ENCODE data around the gene SPINDOC.

Gene SPINDOC

DNA sequence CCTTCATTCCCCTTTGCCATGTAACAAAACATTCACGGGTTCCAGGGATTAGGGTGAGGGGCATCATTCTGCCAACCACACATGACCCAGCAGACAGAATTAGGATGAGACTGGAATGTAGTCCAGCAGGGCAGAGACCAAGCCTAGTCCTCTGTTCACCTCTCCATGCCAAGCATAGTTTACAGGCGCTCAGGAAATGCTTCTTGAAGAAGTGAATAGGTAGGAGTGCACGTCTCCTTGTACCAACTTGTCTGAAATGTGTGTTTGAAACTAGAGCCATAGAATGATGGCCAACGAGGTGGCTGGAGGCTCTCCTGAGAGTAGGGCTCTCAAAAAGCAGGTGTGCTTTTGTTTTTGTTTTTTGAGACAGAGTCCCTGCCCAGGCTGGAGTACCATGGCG is 8.2 kb downstream of the SPINDOC start:
- Histone ChIP-seq H3K27me3 (ENCODE audit: control insufficient read depth, insufficient read depth, low read length) (no peaks in the 10 kb centered on the region), H3K9ac (ENCODE audit: low read length) (no peak overlapping the region), H3K4me1 (ENCODE audit: control insufficient read depth, insufficient read depth, low read length) (no peaks in the 10 kb centered on the region), H3K9me3 (ENCODE audit: control insufficient read depth, low read length) (no peaks in the 10 kb centered on the region), H3K4me3 (ENCODE audit: low read length) (no peak overlapping the region), H3K36me3 (ENCODE audit: control insufficient read depth, insufficient read depth, low read length) (no peaks in the 10 kb centered on the region)

DNA sequence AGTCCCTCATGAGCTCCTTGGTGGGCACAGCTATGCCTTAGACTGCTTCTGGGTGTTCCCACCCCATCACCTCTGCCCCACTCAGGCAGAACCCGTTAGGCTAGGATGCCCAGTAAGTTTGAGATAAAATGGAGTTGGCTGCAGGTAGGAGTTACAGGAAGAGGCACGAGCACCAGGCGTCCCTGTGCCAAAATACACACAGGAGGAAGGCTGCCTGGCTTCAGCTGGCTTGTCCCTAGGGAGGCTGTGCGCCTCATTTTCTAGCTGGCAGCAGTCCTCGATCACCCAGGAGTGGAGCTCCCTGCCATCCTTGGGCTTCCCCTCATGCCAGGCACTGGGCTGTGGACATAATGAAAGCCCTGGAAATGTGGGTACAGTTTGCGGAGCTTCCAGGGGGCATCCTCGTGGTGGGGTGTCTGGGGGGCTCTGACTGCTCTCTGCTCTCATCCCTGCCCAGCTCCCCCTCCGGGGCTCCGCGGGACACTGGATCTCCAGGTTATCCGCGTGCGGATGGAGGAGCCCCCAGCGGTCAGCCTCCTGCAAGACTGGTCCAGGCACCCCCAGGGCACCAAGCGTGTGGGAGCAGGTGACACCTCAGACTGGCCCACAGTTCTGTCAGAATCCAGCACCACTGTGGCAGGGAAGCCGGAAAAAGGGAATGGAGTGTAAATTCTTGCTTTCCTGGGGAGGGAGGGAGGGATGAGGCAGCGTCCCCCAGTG is 13.4 kb downstream of the SPINDOC start:
- no peaks in the 10 kb centered on the region for H3K36me3 ChIP-seq (ENCODE audit: control insufficient read depth, insufficient read depth, low read length)
- H3K9ac ChIP-seq (ENCODE audit: low read length): no peak overlapping the region
- H3K27me3 ChIP-seq (ENCODE audit: control insufficient read depth, insufficient read depth, low read length): no peaks in the 10 kb centered on the region
- no peaks in the 10 kb centered on the region for H3K4me1 ChIP-seq (ENCODE audit: control insufficient read depth, insufficient read depth, low read length)
- no peak overlapping the region for H3K4me3 ChIP-seq (ENCODE audit: low read length)
- H3K9me3 ChIP-seq (ENCODE audit: control insufficient read depth, low read length): no peaks in the 10 kb centered on the region

DNA sequence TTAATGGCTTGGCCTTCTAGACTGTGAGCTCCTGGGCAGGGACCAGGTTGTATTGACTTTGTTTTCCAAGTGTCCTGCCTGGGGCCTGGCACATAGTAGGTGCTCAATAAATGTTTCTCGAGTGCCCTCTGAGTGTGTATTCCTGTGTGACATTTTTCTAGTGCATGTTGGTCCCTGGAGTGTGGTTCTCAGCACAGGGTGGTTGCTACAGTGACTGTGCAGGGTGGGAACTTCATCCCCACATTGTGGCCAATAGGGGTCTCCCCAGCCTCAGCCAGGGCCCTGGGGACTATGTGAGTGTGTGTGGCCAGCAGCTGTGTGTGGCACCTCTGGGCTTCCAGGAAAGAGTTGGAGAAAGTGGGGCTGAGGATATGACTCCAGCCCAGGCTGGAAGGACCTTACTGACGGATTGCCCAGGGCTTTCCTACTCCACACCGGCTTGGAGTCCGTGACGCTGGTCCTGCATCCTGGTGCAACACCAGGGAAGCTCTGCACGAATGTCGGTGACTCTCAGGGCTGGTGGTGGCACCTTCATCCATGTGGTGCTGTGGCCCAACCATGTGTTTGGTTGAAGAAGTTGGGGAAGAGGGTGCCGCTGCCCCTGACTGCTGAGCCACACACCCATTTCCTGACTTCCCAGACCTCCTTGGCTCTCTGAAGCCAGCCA is 16.7 kb downstream of the SPINDOC start:
- H3K4me3 ChIP-seq (ENCODE audit: low read length): no peak overlapping the region
- no peaks in the 10 kb centered on the region for H3K9me3 ChIP-seq (ENCODE audit: control insufficient read depth, low read length)
- H3K4me1 ChIP-seq (ENCODE audit: control insufficient read depth, insufficient read depth, low read length): no peaks in the 10 kb centered on the region
- H3K9ac ChIP-seq (ENCODE audit: low read length): no peak overlapping the region
- H3K36me3 ChIP-seq (ENCODE audit: control insufficient read depth, insufficient read depth, low read length): no peaks in the 10 kb centered on the region
- H3K27me3 ChIP-seq (ENCODE audit: control insufficient read depth, insufficient read depth, low read length): no peaks in the 10 kb centered on the region

DNA sequence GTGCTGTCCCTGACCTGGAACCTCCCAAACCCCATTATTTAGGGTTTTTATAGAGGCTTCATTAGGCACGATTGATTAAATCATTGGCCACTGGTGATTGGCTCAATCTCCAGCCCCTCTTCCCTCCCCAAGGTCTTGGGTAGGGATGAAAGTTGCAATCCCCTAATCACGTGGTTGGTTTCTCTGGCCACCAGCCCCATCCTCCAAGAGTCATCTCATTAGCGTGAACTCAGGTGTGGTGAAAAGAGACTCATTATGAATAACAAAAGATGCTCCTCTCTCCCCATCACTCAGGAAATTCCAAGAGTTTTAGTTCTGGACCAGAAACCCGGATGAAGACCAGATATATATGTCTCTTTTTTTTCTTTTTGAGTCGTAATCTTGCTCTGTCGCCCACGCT is 18.1 kb downstream of the SPINDOC start:
- Histone ChIP-seq H3K4me1 (ENCODE audit: control insufficient read depth, insufficient read depth, low read length) (no peaks in the 10 kb centered on the region), H3K9me3 (ENCODE audit: control insufficient read depth, low read length) (no peaks in the 10 kb centered on the region), H3K27me3 (ENCODE audit: control insufficient read depth, insufficient read depth, low read length) (no peaks in the 10 kb centered on the region), H3K36me3 (ENCODE audit: control insufficient read depth, insufficient read depth, low read length) (no peaks in the 10 kb centered on the region), H3K9ac (ENCODE audit: low read length) (no peak overlapping the region), H3K4me3 (ENCODE audit: low read length) (no peak overlapping the region)

DNA sequence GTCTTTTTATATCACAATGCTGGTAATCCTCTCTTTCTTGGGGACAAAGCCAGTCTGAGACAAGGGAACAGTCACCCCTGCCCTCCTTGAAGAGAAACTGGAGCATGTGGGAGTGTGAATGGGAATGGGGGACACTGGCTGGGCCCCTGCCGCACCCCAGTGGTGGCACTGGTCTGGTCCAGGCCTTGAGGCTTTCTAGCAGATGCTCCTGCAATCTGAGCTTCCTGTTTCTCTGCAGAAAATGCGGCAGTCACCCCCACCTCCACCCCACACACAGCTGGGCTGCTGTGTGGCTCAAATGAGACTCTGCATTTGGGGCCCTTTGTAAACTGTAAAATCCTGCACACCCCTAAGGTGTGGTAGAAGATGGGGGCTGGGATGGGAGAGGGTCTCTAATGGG is 19.1 kb downstream of the SPINDOC start:
- no peak overlapping the region for H3K4me3 ChIP-seq (ENCODE audit: low read length)
- H3K9me3 ChIP-seq (ENCODE audit: control insufficient read depth, low read length): no peaks in the 10 kb centered on the region
- no peak overlapping the region for H3K9ac ChIP-seq (ENCODE audit: low read length)
- peaks cover 2% of the 10 kb centered on the region for H3K4me1 ChIP-seq (ENCODE audit: control insufficient read depth, insufficient read depth, low read length)
- no peaks in the 10 kb centered on the region for H3K27me3 ChIP-seq (ENCODE audit: control insufficient read depth, insufficient read depth, low read length)
- no peaks in the 10 kb centered on the region for H3K36me3 ChIP-seq (ENCODE audit: control insufficient read depth, insufficient read depth, low read length)

DNA sequence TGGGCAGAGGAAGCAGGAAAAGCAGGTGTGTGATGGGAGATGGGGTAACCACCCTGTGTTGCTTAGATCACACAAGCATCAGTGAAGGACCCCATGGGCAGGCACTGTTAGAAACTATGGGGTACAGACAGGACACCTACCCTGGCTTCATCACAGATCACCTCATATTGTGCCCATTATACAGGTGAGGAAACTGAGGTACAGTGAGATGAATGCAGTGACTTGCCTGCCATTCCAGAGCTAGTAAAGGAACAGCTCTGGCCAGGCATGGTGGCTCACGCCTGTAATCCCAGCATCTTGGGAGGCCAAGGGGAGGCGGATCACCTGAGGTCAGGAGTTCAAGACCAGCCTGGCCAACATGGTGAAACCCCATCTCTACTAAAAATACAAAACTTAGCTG is 19.8 kb downstream of the SPINDOC start:
- Histone ChIP-seq H3K36me3 (ENCODE audit: control insufficient read depth, insufficient read depth, low read length) (no peaks in the 10 kb centered on the region), H3K9me3 (ENCODE audit: control insufficient read depth, low read length) (no peaks in the 10 kb centered on the region)

DNA sequence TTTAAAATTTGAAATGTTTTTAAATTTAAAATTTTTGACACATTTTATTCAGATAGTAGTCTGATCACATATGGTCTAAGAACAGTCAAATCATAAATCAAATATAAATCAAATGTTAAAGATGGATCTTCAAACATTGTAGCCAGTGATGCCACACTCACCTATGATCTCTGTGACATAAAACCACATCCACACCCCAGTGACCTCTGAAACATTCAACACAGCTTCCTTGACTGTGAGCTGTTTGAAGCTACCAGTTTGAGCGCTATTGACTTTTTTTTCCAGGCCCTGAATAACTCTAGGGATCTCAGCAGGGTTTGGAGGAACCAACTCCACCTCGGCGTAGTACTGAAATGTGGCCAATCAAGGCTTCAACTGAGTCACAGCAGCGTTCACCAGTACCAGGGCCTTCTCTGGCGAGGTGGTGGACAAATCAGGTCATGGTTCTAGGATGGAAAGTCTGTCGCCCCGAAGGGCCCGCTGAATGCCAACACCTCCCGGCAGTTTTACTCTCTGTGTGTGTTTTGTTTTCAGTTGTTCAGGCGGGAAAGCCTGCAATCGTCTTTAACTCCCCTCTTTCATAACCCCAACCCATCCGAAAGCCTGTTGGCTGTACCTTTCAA is 21.4 kb downstream of the SPINDOC start:
- H3K9me3 ChIP-seq (ENCODE audit: control insufficient read depth, low read length): no peaks in the 10 kb centered on the region

More for the DNA sequence above, 19.8 kb downstream of the SPINDOC start:
- no peak overlapping the region for H3K4me3 ChIP-seq (ENCODE audit: low read length)
- peaks cover 9% of the 10 kb centered on the region for H3K4me1 ChIP-seq (ENCODE audit: control insufficient read depth, insufficient read depth, low read length)
- no peak overlapping the region for H3K9ac ChIP-seq (ENCODE audit: low read length)
- H3K27me3 ChIP-seq (ENCODE audit: control insufficient read depth, insufficient read depth, low read length): no peaks in the 10 kb centered on the region

DNA sequence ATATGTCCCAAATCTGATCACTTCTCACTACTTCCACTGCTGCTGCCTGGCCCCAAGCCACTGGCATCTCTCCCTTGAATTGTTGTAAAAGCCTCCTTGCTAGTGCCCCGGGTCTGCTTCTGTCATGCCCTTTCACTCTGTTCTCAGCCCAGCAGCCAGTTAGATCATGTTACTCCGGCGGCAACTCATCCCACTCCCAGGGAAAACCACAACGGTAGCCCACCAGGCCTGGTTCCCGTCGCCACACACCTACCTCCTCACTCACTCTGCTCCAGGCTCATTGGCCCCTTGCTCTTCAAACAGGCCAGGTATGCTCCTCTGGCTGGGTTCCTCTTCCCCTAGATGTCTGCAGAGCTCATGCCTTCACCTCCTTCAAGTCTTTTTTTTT is 21.9 kb downstream of the SPINDOC start:
- no peaks in the 10 kb centered on the region for H3K36me3 ChIP-seq (ENCODE audit: control insufficient read depth, insufficient read depth, low read length)
- H3K27me3 ChIP-seq (ENCODE audit: control insufficient read depth, insufficient read depth, low read length): no peaks in the 10 kb centered on the region
- H3K4me3 ChIP-seq (ENCODE audit: low read length): no peak overlapping the region
- no peak overlapping the region for H3K9ac ChIP-seq (ENCODE audit: low read length)
- H3K9me3 ChIP-seq (ENCODE audit: control insufficient read depth, low read length): no peaks in the 10 kb centered on the region
- H3K4me1 ChIP-seq (ENCODE audit: control insufficient read depth, insufficient read depth, low read length): peaks cover 14% of the 10 kb centered on the region

More for the DNA sequence above, 21.4 kb downstream of the SPINDOC start:
- Histone ChIP-seq H3K27me3 (ENCODE audit: control insufficient read depth, insufficient read depth, low read length) (no peaks in the 10 kb centered on the region), H3K4me3 (ENCODE audit: low read length) (no peak overlapping the region), H3K9ac (ENCODE audit: low read length) (no peak overlapping the region), H3K4me1 (ENCODE audit: control insufficient read depth, insufficient read depth, low read length) (peaks cover 13% of the 10 kb centered on the region), H3K36me3 (ENCODE audit: control insufficient read depth, insufficient read depth, low read length) (no peaks in the 10 kb centered on the region)

DNA sequence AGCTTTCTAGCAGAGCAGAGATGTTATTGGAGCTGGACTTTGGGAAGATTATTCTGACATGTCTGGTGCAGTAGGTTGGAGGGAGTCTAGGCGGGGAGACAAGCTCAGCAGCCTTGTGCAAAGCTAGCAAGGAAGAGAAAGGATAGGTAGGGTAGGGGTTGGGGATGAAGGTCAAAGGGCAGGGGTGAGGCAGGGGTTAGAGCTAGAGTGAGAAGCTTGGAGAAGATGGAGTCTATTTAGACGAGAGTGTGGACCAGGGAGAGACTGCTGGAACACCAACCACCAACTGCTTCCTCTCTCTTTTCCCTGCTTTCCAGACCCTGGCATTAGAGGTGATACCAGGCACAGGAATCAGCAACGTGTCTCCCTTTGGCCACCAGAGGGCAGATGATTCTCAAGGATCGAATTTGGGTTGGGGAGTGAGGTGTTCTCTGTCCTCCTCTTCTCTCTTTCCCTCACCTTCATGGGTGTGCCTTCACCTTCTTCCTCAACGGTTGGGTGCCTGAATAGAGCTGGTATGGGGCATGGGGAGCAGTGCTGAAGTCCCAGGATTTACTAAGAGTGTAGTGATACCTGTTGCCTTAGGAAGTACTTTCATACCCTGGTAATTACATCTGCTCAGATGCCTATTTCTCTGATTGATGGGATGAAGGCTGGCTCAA is 23.9 kb downstream of the SPINDOC start:
- H3K9me3 ChIP-seq (ENCODE audit: control insufficient read depth, low read length): no peaks in the 10 kb centered on the region
- H3K27me3 ChIP-seq (ENCODE audit: control insufficient read depth, insufficient read depth, low read length): no peaks in the 10 kb centered on the region
- H3K36me3 ChIP-seq (ENCODE audit: control insufficient read depth, insufficient read depth, low read length): no peaks in the 10 kb centered on the region
- no peak overlapping the region for H3K9ac ChIP-seq (ENCODE audit: low read length)
- H3K4me1 ChIP-seq (ENCODE audit: control insufficient read depth, insufficient read depth, low read length): peaks cover 34% of the 10 kb centered on the region
- H3K4me3 ChIP-seq (ENCODE audit: low read length): no peak overlapping the region

DNA sequence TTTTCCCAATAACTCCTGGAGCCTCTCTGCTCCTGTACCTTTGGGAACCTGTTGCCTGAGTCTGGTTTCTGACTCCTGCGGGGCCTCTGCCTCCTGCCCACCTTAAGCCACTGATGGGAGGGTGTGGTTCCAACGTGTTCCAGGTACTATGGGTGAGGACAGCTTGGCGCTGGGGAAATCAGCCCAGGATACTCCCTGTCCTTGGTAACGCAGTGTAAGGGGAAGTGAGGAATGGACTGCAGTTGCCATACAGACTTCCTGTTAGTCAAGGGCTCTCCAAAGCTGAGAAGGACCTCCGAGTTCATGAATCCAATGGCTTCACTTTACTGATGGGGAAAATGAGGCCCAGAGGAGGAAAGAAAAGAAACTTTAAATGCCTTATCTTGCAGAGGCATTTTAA is 24.5 kb downstream of the SPINDOC start:
- H3K9ac ChIP-seq (ENCODE audit: low read length): peak overlapping the region; percentile 71
- H3K36me3 ChIP-seq (ENCODE audit: control insufficient read depth, insufficient read depth, low read length): no peaks in the 10 kb centered on the region
- H3K9me3 ChIP-seq (ENCODE audit: control insufficient read depth, low read length): no peaks in the 10 kb centered on the region
- no peaks in the 10 kb centered on the region for H3K27me3 ChIP-seq (ENCODE audit: control insufficient read depth, insufficient read depth, low read length)
- H3K4me3 ChIP-seq (ENCODE audit: low read length): no peak overlapping the region
- H3K4me1 ChIP-seq (ENCODE audit: control insufficient read depth, insufficient read depth, low read length): peaks cover 40% of the 10 kb centered on the region

DNA sequence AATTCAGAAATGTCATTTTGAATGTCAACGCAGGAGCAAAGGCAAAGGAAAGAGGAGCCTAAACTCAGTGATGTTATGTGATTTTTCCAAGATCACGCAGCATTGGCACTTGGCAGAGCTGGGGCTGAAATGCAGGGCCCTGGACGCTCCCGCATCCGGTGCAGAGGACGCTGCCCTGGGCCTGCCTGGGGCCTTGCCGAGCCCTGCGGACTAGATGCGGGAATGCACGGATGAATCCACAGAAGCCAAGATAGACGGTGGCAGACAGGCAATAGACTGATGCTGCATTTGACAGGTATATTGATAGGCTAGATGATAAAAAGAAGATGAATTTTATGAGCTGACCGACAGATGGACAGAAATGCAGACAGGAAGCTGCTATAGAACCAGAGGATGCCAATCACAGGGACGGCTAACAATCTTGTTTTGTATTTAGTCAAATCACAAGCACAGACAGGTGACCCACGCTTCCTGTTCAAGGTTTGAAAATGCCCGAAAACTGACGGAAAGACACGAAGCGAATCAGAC is 25.0 kb downstream of the SPINDOC start:
- H3K9ac ChIP-seq (ENCODE audit: low read length): peak overlapping the region; percentile 71
- H3K4me1 ChIP-seq (ENCODE audit: control insufficient read depth, insufficient read depth, low read length): peaks cover 45% of the 10 kb centered on the region
- H3K9me3 ChIP-seq (ENCODE audit: control insufficient read depth, low read length): no peaks in the 10 kb centered on the region
- no peak overlapping the region for H3K4me3 ChIP-seq (ENCODE audit: low read length)
- H3K36me3 ChIP-seq (ENCODE audit: control insufficient read depth, insufficient read depth, low read length): no peaks in the 10 kb centered on the region
- no peaks in the 10 kb centered on the region for H3K27me3 ChIP-seq (ENCODE audit: control insufficient read depth, insufficient read depth, low read length)

Measured in mucosa of stomach (tissue), 1 donor.